HG03097 (cell line): Measurements from ENCODE around the gene ERC2.

Experiments
- ATAC-seq: cut with Tn5 transposase; IDR thresholded peaks from one replicate; pipeline ENCODE4 v1.9.1; 2021; ENCODE audit not compliant: unreplicated experiment, low FRiP score

ERC2 gene

DNA sequence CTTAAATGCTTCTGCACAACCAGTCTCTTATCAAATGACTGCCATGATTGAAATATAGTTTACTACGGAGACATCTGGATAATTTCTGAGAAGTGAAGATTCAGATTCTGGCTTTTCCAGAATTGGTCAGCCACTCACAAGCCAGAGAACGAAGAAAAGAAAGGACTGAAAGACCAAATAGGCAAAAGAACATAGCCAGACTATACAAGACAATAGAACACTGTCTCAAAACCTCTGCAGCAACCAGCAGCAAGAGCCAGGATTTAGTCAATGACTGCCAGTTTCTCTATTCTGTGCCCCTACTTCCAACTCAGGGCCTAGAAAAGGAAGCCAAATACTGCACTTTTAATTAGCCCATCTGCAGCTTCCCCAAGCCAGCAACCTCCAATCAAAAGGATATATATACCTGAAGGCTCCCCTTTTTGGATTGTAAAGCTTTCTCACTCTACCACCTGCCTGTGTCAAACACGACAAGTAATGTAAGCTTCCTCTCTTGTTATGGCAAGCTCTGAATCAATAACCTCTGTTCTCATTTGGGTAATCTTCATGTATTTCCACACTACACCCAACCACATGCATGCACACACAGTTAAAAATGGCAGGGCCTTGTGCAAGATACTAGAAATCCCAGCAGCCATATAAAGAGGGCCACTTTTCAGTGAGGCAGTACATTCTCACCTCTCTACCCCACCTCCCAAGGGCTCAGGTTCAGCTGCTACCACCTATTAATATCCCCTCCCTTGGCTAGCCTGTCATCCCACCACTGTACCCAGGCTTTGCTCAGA is 97.1 kb downstream of the ERC2 start:
- no peak for ATAC-seq

DNA sequence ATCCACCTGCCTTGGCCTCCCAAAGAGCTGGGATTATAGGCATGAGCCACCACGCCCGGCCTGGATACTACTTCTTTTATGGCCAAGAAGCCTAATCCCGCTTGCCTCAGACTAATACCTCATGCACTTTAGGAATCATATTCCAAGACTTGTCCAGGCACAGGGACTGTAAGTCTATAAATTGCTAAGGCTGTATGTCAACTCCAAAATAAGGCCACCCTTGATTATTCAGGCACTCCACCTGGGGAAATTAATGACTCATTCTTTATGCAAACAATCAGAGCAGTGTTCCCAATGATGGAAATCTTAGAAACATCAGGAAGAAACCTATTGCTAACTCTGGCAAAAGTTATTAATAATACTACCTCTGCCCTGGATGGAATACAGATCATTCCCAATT is 98.4 kb downstream of the ERC2 start:
- ATAC-seq, result no peak

DNA sequence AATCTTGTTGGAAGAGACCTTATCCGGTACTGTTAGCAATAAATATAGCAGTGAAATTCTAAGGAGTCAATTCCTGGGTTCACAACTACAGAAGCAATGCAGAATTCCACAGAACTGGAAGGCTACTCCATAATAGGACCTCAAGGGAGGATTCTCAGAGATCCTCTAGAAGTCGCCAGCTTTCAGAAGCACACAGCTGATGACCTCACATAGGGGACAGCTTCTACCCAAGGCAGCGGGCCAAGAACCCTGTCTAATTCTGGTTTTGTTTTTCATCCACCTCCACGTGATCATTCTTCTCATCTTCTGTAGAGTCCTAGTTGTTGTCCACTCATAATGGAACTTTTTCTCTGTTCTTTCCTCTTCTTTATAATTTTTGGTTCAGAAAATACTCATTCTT is 99.4 kb downstream of the ERC2 start:
- no peak for ATAC-seq

DNA sequence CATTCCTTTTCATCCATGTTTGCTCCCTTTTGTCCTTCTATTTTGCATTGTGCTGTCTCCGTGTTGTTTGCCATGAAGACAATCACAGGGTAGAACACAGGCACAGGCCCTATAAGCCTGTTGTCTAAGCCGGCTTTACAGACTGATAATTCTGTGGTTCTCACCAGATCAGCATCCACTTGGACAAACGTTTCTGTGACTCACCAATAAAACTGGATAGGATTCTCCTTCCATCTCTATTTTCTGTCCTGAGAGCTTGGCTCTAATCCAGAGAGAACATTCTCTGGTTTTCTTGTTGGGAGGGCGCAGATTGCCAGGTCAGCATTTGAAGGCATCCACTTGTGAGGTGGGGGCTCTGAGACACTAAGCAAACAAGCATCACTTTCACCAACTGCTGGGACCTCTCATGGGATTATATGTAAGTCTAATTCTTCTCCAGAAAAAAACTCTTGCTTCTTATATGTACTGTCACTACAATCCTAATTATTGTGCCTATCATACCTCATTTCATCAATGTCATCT is 101.6 kb downstream of the ERC2 start:
- no peak for ATAC-seq

DNA sequence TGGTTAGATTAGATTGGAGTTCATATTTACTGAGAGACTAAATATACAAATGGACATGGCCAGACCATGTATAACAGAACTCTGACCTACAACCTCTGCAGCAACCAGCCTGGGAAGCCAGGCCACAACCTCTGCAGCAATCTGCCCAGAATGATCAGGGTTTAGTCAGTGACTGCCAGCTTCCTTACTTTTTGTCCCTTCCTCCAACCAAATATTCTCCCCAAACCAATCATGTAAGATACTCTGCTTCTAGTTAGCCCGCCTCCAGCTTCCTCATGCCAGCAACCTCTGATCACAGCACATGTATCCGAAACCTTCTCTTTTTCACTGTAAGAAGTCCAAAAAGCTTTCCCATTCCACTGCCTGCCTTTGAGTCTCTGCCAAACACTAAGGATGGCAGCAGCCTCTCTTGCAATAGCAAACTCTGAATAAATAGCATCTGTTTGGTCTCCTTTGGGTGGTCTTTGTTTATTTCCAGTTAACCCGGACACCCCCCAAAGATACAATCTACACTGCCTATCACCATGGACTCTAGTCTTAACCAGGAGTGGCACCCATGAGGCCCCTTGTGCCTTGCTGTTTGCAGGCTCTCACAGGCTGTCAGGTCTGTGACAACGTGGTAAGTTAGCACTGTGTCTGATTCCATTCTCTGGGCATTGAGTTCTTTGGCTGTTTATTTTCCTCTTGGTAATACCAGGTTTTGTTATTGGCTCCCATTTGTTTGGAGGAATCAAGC is 102.2 kb downstream of the ERC2 start:
- ATAC-seq, result no peak

DNA sequence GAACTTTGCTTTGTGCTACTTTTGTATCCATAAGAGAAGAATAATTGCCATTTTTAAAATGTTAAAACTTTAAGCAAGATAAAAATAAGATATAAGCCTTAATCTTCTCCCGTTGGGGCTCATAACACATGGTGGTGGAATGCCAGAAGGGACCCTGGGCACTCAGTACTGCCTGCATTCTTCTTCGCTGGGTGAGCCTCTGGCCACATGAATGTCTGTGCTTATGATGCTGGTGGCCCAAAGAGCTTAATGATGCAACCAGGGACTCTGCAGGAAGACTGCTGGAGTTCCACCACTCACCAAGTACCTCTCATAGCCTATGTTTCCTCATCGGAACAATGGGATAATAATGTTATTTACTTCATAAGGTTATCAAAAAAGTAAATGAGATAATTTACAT is 103.6 kb downstream of the ERC2 start:
- no peak for ATAC-seq

DNA sequence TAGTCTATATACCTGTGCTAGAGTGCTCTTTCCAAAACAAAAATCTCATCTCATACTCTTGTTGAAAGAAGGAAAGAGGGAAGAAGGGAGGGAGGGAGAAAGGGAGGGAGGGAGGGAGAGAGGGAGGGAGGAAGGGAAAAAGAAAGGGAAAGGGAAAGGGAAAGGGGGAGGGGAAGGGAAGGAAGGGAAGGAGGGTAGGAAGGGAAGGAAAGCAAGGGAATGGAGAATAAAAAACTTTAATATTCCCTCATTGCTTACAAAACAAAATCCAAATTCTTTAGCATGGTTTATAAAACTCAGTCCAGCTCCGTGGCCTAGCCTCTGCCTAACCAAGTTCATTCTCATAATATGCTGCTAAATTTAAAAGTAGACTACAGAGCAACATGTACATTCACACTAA is 104.5 kb downstream of the ERC2 start:
- ATAC-seq, result no peak

DNA sequence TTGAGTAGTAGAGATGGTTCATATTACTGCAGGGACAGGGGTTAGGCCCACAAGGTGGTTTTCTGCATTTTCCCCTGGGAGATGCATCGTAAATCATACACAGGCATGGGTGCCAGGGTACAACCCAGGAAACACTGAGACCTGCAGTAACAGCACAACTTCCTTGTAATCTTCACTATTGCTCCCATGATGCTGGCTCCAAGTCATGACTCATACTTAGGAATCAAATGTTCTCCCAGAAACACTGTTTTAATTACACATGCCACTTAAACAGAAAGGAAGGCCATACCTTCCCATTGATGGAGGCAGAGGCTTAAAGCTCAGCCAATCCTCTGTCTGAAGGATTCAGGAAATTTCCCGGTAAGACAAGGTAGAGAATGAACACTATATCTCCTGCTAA is 106.5 kb downstream of the ERC2 start:
- ATAC-seq, result no peak

DNA sequence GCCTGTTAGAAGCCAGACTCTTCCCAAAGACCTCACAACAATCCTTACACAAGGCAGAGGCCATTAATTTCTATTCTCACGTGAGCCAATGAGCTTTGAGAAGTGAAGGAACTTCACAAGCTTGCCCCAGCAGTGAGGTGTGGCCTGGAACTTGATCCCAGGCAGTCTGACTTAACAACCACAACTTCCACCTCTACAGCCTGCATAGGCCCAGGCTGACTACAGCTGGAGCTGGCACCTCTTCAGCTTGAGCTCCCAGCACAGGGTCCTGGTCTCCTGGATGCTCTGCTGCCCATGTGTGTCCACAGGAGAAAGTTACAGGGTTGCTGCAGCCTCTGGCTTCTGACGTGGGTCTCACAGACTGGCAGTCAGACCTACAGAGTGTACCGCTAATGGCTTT is 111.0 kb downstream of the ERC2 start:
- ATAC-seq, result no peak

DNA sequence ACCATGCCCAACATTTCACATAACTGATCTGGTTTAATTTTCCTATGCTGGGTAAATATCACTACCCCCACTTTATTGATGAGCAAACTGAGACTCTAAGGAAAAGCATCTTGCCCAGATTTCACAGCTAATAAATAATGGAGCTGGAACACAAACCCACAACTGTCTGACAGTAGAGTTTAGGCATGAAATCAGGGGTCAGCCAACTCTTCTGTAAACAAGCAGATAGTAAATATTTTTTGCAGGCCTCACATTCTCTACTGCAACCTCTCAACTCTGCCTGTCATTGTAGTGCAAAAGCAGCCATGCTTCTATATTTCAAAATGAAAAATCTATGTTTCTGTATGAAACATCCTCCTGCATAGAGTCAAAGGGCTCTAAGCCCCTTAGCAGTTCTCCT is 111.5 kb downstream of the ERC2 start:
- no peak for ATAC-seq

DNA sequence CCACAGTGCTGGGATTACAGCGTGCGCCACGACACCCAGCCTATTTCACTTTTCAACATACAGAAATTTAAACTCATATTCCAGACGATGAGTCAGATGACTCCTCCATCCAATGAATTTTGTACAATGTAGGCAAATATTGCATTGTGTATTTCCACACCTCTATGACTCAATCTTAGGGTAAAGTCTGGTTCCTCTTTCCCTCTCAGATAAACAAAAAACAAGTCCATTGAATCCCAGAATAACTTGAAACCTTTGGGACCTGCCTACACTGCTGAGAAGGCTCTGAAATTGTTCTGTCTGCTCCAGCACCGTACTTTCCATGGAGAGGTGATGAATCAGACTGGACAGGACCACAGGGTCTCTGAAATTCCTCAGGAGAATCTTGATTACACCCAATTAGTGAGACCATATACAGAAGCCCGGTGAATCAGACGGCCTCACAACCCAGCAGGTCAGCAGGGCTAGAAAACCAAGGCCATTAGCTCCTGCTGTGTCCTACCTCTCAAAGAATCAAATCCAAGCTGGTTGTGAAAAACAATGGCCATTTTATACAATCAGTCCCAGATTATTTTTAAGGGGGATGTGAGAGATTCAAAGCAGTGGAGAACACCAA is 112.6 kb downstream of the ERC2 start:
- no peak for ATAC-seq

DNA sequence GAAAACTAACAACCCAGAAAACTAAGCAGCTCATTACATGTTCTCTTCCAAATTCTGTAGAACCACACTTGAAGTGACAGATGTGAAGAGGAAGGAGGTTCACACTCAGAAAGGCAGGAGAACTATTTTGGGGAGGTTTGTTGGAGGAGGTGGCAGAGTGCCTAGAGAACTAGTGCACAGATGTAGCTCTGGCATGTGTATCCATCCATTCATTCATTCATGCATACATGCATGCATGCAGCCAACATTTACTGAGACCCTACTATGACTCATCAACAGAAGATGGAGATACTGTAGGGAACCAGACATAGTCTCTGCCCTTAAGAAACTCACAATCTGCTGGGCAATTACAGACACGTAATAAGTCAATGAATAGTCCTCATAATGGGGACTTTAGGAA is 116.7 kb downstream of the ERC2 start:
- no peak for ATAC-seq

DNA sequence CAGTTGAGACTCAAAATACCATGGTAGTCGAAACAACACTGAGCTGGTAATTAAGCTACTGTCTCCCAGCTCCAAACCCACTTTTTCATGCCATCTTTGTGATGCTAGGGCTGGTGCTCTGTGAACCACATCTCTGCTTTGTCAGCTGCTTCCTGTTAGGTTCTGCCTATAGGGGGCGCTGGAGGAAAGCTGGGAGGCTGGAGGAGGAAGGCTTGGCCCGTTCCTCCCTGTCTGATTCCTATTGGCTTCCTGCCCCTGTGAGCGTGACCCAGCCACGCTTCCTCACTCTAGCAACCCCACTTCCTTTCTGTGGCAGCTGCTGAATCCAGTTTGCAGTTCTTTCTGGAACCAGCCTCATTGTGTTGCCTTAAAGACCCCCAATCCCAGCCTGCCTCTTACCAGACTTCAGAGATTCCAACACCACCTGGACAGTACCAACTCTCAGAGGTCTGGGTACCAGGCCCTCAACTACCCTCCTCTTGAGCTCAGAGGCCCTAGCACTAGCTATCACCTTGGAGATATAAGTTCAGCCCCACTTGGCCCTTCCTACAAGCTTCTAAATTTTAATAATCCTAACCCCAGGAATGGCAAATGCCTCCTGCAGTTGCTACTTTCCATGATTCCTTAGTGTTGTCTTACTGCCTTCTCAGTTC is 120.9 kb downstream of the ERC2 start:
- ATAC-seq, result no peak

DNA sequence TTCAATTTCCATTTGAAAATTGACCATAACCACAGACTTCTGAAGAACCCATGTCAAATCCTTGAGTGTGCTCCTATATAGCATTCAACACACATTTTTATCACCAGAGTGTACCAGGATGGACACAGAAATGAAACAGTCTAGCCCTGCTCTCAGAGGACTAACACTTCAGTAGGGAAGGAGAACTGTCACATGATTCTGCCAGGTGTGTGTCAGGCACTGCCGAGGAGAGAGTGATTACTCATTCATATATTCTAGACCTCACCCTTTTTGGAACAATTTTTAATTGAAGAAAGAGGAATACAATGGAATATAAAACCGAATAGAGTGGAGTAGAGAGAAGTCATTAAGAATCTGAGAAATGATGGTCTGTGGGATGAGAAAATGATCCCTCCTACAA is 125.8 kb downstream of the ERC2 start:
- no peak for ATAC-seq

DNA sequence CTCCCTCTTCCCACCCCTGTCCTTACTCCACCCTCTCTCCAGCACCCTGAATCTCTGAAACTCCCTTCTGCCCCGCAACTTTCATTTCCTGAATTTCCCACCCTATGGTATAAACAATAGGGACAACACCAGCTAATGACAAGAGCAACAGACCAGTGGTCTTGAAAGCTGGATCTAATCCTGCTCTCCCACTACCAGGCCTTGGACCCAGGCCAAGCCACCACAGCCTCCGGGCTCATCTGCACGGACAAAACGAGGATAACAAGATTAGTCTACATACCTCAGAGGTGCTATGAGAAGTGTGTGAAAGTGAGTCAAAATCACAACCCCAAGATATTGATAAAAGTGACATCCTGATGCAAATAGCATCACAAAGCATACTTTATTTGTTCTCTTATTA is 128.6 kb downstream of the ERC2 start:
- ATAC-seq, result no peak

DNA sequence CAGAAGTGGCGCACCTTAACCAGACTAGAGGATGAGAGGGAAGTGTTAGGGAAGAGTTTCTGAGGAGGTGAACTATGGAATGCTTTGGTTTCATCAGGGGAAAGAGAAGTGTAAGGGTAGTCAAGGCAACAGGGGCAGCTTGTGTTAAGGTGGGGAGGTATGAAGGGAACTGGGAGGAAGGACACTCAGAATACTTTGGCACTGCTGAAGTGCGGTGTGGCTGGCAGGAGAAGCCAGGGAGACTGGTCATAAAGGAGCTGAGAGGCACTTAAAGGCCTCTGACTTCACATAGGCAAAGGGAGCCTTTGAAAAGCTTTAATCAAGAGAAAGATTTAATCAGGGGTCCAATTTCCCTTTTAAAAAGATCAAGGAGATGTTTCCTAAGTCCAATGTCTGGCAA is 129.0 kb downstream of the ERC2 start:
- ATAC-seq, result no peak

DNA sequence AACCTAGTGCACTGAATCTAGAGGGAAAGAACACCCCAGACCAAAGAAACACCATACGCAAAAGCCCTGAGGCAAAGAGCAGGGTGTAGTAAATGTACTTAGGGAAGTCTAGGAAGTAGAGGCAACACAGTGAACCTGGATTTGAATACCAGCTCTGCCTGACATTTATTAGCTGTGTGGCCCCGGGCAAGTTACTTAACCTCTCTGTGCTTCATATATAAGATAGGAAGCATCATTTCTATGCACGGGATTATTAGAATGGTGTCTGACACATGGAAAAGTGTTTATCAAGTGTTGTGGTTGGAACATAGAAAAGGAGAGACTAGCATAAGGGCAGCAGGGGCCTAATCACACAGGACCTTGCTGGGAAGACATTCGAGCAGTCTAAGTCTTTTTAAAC is 132.2 kb downstream of the ERC2 start:
- no peak for ATAC-seq

DNA sequence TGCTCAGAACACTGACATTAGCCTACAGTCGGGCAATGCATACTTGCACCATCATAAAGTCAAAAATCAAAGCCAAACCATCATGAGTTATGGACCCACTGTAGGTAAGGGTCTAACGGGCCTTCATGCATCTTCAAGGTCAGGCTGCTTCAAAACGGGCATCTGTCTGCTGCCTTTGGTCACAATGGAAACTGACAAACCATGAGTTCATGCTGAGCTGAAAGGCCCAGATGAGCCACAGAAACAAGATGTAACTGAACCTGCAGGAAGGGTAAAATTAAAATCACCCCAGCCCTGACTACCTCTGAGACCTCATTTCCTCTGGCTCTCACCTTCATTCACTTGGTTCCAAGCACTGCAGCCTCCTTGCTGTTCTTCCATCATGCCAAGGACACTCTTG is 143.8 kb downstream of the ERC2 start:
- ATAC-seq, result no peak

DNA sequence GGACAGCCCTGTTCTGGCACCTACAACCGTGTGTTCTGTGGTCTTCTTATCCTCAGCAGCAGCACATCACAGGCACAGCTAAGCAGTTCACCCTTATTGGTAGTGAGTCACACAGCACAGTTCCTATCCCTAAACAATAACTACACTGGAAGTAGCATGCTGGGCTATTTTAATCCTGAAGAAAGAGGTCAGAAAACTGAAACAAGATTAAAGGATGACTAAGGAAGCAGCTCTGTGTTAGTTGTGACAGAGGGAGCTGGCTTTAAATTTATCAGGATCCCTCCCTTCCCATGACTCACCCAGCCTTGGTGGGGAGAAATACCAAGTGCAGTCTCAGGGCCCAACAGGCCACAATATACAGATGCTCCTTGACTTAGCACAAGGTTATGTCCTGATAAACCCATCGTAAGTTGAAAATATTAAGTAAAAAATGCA is 144.3 kb downstream of the ERC2 start:
- no peak for ATAC-seq

DNA sequence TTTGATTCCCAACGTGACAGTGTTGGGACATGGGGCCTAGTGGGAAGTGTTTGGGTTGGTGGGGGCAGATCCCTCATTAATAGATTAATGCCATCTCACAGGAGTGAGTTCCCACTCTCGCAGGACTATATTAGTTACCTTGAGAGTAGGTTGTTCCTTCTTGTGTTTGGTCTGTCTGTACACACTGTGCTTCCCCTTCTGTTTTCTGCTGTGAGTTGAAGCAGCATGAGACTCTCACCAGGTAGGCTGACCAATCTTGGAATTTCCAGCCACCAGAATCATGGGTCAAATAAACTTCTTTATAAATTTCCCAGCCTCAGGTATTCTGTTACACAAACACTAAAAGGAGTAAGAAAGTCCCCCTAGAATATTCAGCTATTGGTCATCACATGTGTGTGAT is 145.4 kb downstream of the ERC2 start:
- no peak for ATAC-seq

DNA sequence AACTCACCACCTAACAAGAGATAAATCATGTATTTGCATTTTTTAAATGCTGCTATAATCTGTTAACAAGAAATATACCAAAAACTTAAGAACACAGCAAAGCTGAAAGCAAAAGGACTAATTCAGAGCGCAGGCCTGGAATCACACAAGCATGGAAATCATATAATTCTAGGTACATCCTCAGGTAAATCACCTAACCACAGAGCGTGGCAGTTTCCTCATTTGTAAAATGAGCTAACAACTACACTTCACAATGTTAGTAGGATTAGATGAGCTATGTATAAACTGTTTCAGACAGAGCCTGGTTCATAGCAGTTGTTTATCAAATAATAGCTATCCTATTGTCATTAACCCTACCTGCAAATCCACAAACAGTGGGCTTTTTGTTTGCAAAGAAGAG is 146.4 kb downstream of the ERC2 start:
- no peak for ATAC-seq
